Thoracic aorta (tissue), 2 donors: ENCODE results near the gene TMPO. TPM values are rescaled to one million over a fixed set of nuclear protein-coding genes. Genes with fewer than 3 reads are reported as not detected.

Experiments used
- ATAC-seq: fragments of 150-250 bp; one replicate; pipeline ENCODE4 v1.8.0; 2017; ENCODE audit warnings: low read depth; ENCODE audit not compliant: insufficient number of reproducible peaks, low FRiP score
- DNase-seq: peaks from one replicate; pipeline ENCODE4 v3.0.0-alpha.2; 2020; ENCODE audit warnings: low spot score
- H3K27ac ChIP-seq, 2 donors: fragments of 200-600 bp; sonication (generic); 1 replicate in 1 of 2; 2 replicates in 1 of 2; pipeline ENCODE4 v1.5.1; 2016; ENCODE audit warnings: mild to moderate bottlenecking in 2 of 2, moderate library complexity in 2 of 2
- H3K27me3 ChIP-seq: fragments of 200-600 bp; sonication (generic); replicated peaks from 2 replicates; pipeline ENCODE4 v1.6.0; 2016; ENCODE audit warnings: mild to moderate bottlenecking; ENCODE audit not compliant: insufficient read depth
- H3K36me3 ChIP-seq: fragments of 200-600 bp; sonication (generic); one replicate; pipeline ENCODE4 v1.5.1; 2016
- H3K4me1 ChIP-seq, 2 donors: fragments of 200-600 bp; sonication (generic); 1 replicate in 1 of 2; 2 replicates in 1 of 2; pipeline versions ENCODE4 v1.5.1 to v1.6.0; 2016; ENCODE audit warnings: low read depth in 2 of 2, mild to moderate bottlenecking in 1 of 2; ENCODE audit not compliant: control insufficient read depth in 1 of 2
- H3K4me3 ChIP-seq: fragments of 200-600 bp; sonication (generic); 2 replicates; pipeline ENCODE4 v1.5.1; 2016; ENCODE audit warnings: mild to moderate bottlenecking
- H3K9me3 ChIP-seq: fragments of 200-600 bp; sonication (generic); 2 replicates; pipeline ENCODE4 v1.5.1; 2016
- CTCF ChIP-seq: fragments of 200-600 bp; sonication (generic); IDR thresholded peaks from one replicate; pipeline ENCODE4 v1.5.1; 2019; ENCODE audit warnings: antibody characterized with exemption
- total RNA-seq, 2 donors: library from RNA; depleted of rRNA; stranded (reverse); fragments of >200 nt; gene quantifications; one replicate each; pipeline versions ENCODE4 v1.1.0 to v1.2.3, GENCODE V29; 2016

TMPO gene
- total RNA-seq, 2 donors from 2014 or later: 41.7 to 52.6 TPM

- TF ChIP-seq CTCF: no peak
- Histone ChIP-seq H3K36me3 (no peaks in the 10 kb centered on the region), H3K9me3 (no peaks in the 10 kb centered on the region), H3K27me3 (no peaks in the 10 kb centered on the region), H3K27ac (peak overlapping the region in 1 of 2 donors; percentile 85), H3K4me3 (peak overlapping the region; percentile 95), H3K4me1 (peaks cover 15 to 24% of the 10 kb centered on the region in 2 donors)
- DNase-seq (no peak), ATAC-seq (no peak)
Observed at GRCh38 chr12:98513379-98514322, 1.7 kb upstream of the TMPO start.

GRCh38 chr12:98514982-98515286 is 456 bp upstream of the TMPO start:
- Histone ChIP-seq H3K36me3 (no peaks in the 10 kb centered on the region), H3K27ac (peak overlapping the region; percentile 85 to 96), H3K27me3 (no peaks in the 10 kb centered on the region), H3K4me3 (peak overlapping the region; percentile 95), H3K9me3 (no peaks in the 10 kb centered on the region), H3K4me1 (peaks cover 15 to 28% of the 10 kb centered on the region in 2 donors)
- DNase-seq (no peak), ATAC-seq (peak; percentile 34)
- no peak for TF ChIP-seq CTCF

- Histone ChIP-seq H3K27me3 (no peaks in the 10 kb centered on the region), H3K36me3 (no peaks in the 10 kb centered on the region), H3K9me3 (no peaks in the 10 kb centered on the region), H3K4me1 (peaks cover 15 to 28% of the 10 kb centered on the region in 2 donors), H3K4me3 (peak overlapping the region; percentile 95), H3K27ac (peak overlapping the region; percentile 85 to 96)
- ATAC-seq (peak; percentile 35), DNase-seq (no peak)
- TF ChIP-seq CTCF: peak; percentile 49
Observed at GRCh38 chr12:98516111-98516873, 902 bp downstream of the TMPO start.

- no peaks in the 10 kb centered on the region for H3K27me3 ChIP-seq
- H3K36me3 ChIP-seq: peaks cover 7% of the 10 kb centered on the region
- no peak for TF ChIP-seq CTCF
- peaks cover 12 to 19% of the 10 kb centered on the region in 2 donors for H3K4me1 ChIP-seq
- no peaks in the 10 kb centered on the region for H3K9me3 ChIP-seq
- no peak overlapping the region for H3K4me3 ChIP-seq
- no peak overlapping the region for H3K27ac ChIP-seq
- DNase-seq (no peak), ATAC-seq (no peak)
Observed at GRCh38 chr12:98519257-98519907, 4.0 kb downstream of the TMPO start.

GRCh38 chr12:98530068-98530467 is 14.7 kb downstream of the TMPO start:
- no peaks in the 10 kb centered on the region for H3K4me1 ChIP-seq
- H3K9me3 ChIP-seq: no peaks in the 10 kb centered on the region
- no peaks in the 10 kb centered on the region for H3K36me3 ChIP-seq
- H3K27ac ChIP-seq: no peak overlapping the region
- TF ChIP-seq CTCF: no peak
- DNase-seq: no peak
- H3K4me3 ChIP-seq: no peak overlapping the region
- ATAC-seq: no peak
- H3K27me3 ChIP-seq: no peaks in the 10 kb centered on the region
